GM19239 (cell line): ENCODE measurements around the gene FBXW8.

ENCODE experiments used
- DNase-seq: peaks from one replicate; pipeline ENCODE4 v3.0.0; 2011; ENCODE audit warnings: low spot score; ENCODE audit not compliant: insufficient read length
- FAIRE-seq: peaks from 2 replicates; lab custom pipeline; 2011; peaks lifted over from hg19 to GRCh38; lab: Jason Lieb, UNC

FBXW8 gene, protein sequence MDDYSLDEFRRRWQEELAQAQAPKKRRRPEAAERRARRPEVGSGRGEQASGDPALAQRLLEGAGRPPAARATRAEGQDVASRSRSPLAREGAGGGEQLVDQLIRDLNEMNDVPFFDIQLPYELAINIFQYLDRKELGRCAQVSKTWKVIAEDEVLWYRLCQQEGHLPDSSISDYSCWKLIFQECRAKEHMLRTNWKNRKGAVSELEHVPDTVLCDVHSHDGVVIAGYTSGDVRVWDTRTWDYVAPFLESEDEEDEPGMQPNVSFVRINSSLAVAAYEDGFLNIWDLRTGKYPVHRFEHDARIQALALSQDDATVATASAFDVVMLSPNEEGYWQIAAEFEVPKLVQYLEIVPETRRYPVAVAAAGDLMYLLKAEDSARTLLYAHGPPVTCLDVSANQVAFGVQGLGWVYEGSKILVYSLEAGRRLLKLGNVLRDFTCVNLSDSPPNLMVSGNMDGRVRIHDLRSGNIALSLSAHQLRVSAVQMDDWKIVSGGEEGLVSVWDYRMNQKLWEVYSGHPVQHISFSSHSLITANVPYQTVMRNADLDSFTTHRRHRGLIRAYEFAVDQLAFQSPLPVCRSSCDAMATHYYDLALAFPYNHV

DNA sequence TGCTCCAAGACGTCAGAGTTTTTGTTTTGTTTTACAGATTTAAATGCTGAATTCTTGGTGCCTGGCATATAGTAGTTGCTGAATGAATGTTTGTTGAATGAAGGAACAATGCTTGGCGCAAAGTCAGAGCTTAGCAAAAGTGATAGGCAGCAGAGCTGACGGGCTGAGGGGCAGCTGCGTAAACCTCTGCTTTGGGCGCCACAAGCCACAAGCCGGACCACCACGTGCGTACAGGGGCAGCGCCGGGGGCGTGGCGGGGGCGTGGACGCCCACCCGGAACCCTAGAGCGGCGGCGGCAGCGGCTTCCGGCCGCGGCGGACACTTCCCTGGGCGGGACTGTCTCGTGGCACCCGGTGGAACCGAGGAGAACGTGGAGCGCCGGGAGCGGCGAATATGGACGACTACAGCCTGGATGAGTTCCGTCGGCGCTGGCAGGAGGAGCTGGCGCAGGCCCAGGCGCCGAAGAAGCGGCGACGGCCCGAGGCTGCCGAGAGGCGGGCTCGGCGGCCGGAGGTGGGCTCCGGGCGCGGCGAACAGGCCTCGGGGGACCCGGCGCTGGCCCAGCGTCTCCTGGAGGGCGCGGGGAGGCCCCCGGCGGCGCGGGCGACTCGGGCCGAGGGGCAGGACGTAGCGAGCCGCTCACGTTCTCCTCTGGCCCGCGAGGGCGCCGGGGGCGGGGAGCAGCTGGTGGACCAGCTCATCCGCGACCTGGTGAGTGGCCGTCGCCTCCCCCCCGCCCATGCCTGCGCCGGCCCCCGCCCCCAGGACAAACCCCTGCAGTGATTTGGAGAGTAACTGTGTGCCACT lies at the start of gene FBXW8:
TSS of gene FBXW8 (plus strand) at position 306 of the 807 bp plus-strand sequence. CDS start at position 394, 88 bp downstream.
- FAIRE-seq: peak; percentile 64

DNA sequence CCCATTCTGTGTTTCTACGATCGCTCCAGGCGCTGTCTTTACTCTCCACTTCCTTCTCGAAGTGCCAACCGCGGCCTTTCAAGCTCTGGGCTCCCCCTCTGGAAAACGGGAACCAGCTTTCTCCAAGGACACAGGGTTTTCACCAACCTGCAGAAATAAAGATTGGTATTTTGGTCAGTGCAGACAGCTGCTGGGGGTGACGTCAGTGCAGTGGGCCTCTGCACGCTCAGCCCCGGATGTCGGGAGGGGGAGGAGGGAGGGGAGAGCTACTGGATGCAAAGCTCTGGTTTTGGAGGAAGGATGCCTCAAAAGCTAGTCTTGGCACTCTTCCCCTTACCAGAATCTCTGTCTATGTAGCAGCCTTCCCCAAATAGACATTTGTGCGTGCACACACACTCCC lies 49.4 kb upstream of the FBXW8 start:
- FAIRE-seq (no peak), DNase-seq (peak; percentile 57)

More for the DNA sequence above, at the start of gene FBXW8:
- peak; percentile 76 for DNase-seq

DNA sequence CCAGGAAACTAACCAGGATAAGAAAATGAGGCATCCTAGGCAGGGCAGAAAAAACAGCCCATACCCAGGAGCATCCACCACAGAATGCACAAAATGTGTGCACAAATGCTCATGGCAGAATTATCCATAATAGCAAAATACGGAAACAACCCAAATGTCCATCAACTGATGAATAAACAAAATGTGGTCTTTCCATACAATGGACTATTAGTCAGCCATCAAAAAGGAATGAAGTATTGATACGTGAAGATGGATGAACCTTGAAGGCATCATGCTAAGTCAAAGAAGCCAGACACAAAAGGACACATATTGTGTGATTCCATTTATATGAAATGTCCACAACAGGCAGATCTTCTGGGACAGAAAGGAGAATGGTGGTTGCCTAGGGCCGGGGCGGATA lies 48.6 kb upstream of the FBXW8 start:
- DNase-seq (no peak), FAIRE-seq (no peak)

DNA sequence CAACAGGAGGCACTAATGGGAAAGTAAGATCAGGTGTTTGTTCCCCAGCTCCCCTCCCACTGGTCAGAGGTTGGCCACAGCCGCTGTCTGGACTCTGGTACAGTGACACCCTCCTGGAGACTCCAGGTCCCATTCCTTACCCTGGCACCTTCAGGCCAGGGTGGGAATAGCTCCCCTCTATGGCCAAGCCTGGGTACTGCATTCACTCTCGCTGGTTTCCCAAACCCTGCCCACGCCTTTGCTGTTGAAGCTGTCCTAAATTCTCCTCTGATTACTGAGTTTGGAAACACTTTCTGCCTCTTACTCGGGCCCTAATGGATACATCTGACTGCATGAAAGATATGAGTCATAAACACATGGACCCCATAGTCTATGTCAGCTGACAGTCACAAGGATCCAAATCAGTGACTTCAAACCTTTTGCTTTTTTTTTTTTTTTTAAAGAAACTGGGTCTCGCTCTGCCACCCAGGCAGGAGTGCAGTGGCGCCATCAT lies 47.4 kb upstream of the FBXW8 start:
- no peak for DNase-seq
- FAIRE-seq: no peak

DNA sequence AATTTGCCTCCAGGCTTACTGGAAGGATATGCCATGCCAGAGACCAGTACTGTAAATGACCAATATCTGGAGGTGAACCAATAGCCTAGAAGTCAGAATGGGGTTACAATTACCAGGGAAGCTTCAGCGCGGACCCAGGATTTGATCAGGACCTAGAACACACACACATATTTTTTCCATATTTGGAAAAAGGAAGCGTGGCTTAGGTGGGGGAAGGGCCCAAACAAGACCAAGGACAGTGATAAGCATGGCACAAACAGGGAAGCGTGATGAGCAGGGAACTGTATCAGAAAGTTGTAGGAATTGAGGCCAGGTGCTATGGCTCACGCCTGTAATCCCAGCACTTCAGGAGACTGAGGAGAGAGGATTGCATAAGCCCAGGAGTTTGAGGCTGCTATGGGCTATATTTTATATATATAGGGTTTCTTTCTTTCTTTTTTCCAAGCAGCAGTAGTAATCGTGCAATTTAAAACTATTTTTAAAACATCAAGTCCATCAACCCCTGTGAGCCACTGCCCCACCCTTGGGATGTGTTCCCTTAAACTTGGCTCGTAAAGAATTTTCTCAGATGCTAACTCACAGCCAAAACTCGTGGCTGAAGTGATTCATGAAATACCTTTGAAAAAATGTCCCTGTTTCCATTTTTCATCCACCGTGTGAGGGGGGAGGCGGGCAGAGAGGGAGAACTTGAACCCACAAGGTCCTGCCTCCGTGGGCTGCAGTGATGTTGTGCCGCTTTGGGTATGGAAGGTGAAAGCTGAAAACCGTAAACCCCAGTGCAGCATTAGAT lies 46.2 kb upstream of the FBXW8 start:
- no peak for FAIRE-seq
- DNase-seq: no peak

DNA sequence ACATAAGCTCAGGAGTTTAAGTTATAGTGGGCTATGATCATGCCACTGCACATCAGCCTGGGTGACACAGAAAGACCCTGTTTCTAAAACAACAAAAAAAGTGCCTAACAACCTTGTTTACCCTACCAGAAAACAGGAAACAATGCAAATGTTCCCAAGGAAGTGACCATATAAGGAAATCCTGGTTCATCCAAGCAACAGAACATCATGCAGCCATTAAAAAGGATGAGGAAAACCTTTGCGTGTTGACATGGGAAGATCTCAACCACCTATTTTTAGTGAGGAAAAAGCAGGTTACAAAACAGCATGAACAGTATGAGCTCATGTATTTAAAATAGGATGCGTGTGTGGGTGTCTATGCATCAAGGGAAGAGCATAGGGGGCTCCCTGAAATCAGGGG lies 43.2 kb upstream of the FBXW8 start:
- DNase-seq (no peak), FAIRE-seq (no peak)

DNA sequence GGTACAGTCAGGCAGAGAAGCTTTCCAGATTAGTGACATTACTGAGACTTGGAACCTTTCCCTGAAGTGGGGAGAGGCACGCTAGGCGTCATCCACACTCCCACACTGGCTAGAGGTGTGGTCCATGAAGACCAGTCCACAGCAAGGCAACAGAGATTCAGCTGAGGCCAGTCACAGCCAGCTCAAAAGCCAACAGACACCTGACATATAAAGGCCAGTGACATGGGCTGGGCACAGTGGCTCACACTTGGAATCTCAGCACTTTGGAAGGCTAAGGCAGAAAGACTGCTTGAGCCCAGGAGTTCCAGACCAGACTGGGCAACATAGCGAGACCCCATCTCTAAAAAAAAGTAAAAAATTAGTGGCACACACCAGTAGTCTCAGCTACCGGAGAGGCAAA lies 40.4 kb upstream of the FBXW8 start:
- FAIRE-seq: no peak
- no peak for DNase-seq

DNA sequence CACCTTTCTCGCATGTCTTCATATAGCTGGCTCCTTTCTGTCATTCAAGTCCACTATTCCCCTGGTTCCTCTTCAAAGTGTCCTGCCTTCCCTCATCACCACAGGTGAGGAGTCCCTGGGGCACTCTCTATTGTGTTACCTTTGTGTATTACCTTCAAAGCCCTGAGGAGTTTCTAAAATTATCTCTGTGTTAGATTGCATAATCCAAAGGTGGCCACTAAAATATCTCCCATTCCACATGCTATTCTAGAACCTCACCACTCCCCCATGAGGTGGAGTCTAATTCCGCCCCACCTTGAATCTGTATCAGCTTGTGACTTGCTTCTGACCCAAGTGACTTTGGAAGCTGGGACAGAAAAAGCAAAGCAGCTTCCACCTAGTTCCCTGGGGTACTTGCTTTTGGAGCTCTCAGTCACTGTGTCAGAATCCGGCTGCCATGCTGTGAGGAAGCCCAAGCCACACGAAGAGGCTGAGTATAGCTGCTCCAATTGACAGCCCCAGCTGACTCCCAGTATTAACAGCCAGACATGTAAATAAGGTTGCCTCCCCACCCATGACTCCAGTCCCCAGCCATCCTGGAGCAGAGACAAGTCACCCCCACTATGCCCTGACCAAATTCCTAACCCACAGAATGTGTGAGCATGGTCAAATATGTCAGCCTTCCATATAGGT lies 36.3 kb upstream of the FBXW8 start:
- no peak for DNase-seq
- no peak for FAIRE-seq

DNA sequence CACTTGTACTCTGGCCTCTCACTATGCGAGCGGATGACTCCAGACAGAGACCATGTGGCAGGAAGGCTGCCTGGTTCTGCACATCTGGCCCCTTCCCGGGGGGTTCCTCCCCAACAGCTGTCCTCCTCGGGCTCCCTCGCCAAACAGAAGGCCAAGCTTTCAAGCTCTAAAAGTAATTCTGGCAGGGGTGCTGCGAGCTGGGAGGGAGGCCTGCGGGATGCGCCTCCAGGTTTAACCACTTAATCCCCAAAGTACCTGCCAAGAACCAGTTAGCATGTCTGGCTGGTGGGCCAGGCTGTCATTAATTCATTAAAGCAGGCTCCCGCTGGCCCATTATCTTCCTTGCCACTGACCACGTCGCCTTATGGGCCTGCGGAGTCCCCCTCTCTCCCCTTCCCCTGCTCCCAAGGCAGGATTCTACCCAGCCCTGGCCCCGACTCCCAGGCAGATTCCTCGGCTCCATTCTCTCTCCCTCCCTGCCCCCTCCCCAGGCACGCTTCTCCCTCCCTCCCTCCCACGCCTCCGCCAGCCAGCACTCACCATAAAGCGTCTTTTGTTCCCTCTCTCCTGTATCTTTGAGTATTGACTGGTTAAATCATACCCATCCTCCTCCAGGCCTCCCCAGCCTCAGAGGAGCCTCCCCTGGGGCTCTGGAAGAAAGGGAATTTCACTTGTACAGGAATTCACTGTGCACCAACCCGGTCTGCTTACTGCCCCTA lies 34.4 kb upstream of the FBXW8 start:
- FAIRE-seq: no peak
- no peak for DNase-seq

DNA sequence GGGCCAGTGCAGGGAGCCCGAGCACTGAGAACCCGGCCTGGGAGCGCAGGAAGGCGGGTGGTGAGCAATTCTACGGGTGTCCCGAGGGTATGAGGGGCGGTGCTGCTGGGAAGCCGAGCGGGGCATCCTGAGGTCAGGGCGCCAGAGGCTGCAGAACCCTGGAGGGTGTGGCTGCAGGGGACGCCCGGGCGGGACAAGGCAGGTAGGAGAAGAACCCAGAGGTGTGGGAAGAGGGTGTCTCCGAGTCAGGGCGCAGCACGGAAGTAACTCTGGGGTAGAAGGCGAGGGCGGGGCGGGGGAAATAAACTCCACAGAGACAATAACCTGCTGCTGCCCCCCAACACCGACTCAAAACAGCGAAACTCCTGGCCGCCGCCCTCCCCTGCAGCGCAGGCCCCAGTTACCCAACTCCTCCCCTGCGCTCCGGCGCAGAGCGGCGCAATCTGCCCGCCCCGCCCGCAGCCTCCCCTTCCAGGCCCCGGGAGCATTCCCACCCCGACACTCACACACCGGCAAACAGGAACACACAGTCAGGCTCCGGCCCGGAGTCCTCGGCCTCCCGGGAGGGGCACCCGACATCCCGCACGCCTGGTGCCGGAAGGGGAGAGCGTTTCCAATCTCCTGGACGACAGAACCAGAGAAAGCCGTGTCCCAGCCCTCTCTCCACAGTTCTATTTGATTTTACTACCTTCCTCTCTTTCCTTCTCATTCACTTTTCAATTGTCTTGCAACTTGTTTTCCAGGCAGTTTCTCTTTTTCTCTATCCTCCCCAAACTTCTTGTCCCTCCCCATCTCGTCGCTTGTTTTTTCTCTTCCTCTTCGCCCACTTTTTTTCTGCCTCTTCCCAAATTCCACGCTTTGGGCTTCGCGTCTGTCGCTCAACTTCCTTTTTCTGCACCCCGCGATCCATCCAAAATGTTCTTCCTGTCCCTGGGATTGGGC lies 31.9 kb upstream of the FBXW8 start:
- no peak for DNase-seq
- no peak for FAIRE-seq

DNA sequence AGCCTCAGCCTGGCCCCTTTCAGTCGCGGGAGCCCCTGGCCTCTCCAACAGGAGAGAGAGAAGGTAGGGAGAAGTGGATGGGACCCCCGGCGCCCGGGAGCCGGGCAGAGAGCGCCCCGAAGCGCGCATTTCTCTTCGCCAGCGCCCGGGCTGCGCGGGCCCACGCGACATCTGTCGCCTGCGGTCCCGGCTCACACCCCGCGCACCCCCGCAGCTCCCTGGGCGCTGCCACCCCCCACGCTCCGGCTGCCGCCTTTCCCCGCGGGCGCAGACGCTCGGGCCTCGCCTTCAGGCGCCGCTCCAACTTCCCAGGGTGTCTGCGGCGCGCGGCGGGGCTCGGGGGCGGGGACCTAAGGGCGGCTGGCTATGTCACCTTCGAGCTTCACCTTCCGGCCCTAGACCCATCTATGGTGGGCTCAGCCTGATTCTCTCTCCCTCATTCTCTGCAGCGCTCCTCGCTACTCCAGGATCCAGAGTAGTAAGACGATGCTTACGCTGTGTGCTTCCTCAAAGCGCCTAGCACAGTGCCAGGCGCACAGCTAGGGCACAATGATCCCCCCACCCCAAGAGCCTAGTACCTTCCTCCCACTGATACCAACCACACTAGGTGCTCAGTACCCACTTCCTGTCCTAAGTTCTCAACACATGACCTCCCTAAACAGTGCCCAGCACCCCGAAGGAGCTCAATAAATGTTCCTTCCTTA lies 31.1 kb upstream of the FBXW8 start:
- FAIRE-seq: no peak
- no peak for DNase-seq

DNA sequence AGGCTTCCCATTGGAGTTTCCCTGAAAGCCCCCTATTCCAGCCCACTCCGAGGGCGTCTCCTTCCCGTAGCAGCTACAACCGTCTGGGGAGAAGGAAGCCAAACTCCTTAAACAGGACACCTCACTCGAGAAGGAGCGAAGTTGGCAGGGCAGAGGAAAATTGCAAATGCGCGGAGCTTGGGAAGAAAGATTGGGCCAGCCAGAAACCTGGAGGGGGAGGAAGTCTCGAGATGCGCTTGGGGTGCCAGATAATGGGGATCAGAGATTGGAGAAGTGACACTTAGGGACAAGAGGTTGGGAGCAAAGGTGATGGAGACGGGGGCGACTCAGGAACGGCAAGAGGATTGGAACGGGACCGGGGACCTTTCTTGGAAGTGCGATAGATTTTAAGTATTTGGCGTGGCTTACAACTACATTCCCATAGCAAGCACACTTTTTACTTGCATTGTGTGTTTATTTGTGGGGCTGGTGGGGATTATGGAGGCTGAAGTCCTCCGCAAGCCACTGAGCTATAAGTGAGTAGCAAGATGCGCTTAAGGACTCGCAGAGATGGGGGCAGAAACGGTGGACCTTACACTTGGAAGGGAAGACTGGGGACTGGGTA lies 30.4 kb upstream of the FBXW8 start:
- DNase-seq (no peak), FAIRE-seq (no peak)

DNA sequence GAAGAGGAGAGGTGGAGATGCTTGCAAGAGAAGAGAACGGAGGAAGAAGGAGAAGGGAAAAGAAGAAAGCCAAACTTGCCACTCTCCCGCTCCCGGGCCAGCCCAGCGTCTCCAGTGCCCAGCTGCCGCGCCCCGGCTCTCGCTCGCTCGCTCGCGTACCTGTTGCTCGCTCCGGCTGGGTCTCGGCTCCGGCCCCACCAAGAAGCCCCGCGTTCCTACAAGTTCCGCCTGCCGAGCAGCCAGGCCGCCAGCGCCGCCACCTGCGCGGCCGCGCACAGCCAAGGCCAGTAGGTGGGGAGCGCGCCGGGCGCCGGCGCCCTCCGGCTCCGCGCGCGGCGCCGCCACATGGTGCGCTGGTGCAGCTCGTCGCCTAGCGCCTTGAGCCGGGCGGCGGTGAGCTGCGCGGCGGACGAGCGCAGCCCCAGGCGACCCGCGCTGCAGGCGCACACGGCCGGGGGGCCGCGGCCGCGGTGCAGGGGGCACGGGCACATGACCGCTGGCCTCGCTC lies 29.9 kb upstream of the FBXW8 start:
- peak; percentile 65 for DNase-seq
- FAIRE-seq: no peak

DNA sequence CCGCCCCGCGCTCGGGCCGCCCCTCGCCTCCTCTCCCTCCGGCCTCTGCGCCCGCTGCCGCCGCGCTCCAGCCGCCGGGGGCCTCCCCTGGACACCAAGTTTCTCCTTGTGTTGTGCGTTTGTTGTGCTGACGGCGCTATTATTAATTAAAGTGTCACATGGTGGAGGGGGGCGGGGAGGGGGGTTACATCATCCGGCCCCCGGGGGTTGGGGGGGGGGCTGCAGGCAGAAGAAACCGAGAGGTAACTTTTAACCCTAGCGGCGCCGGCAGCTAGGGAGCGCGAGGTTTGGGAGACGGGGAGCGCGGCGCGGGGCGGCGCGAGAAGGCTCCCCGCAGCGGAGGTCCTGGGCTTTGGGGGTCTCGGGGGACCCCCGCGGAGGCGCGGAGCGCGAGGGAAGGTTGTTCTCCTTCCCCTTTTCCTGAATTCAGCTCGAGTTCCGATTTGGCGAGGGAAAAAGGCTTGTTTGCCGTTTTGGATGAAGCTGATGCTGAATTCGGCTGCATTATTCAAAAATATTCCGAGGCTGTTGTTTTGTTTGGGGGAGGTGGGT lies 29.3 kb upstream of the FBXW8 start, which contains the start of gene HRK:
TSS of gene HRK (minus strand) at position 117 of the 552 bp plus-strand sequence. CDS start 134 bp downstream, outside the sequence.
- no peak for DNase-seq
- FAIRE-seq: no peak

DNA sequence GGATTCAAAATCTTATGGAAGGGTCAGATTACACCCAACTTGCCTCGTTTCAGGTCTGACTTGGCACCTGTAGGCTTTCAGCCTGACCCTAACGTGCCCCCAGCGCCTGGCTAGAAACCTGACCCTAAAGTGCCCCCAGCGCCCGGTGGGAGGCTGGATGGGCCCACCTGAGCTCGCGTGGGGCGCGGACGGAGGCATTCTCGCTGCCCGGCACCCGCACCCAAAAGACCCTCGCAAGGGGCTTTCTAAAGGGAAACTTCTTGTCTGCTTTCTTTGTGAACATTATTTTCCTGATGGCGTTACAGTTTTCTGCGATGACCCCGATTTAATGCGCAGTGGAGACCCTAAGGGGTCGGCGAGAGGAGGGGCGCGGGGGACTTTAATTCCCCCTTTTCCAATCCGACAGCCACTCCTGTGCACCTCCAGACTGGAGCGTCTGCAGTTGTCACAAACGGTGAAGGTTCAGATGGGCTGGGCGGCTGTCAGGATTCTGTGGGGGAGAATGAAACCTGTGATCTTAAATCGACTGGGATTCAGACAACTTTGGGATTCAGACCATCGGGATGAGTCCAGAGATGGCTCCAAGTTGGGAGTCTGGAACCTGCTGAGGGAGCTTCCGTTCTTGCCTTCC lies 28.8 kb upstream of the FBXW8 start:
- FAIRE-seq: no peak

DNA sequence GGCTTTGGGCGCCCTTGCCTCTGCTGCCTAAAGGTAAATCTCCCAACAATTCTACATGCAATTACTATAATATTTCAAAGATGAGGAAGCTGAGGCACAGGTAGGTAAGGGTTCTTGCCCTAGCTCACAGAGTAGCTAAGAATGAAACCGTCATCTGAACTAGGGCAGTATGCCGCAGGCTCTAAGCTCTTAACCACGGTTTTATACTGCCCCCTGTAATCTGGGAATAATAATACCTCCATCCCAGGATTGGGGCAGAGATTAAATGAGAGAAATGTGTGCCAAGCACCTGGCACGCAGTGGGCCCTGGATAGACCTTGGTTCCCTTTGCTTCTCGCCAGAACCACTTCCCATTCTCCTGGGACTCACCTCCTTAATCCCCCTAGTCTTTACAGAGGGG lies 28.0 kb upstream of the FBXW8 start:
- DNase-seq (no peak), FAIRE-seq (no peak)

More for the DNA sequence above, 28.8 kb upstream of the FBXW8 start:
- no peak for DNase-seq
